ENCODE measurements around the gene PTPRR.

DNA sequence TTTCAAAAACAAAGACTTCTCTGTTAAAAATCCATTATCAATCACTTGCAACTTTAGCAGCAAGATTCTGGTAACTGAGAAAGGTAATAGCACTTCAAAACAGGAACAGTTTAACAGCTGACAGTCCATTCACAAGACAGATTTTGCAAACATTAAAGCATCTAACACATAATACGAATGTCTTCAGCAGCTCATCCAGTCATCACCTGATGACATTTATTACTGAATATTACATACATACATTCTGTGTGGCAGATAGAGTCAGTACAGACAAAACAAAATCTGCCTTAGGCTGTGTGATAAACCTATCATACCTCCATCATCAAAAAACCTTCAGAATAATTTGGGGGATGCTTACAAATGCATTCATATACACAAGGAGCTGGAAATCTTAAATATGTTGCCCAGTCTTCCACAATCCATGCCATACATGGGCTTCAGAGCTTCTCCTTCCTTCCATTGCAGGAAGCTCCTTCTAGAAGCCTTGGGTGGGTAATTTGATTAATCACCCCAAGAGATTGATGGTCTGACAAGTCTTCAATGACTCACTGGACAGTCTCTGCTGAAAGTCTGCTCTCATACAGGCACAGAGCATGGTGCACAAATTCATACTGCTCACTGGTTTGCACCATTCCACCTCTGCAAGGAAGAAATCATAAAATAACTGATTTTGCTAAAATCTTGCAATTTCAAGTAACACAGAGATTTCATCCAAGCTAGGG lies 281.7 kb downstream of the PTPRR start:
- TF ChIP-seq, protein P1, sequence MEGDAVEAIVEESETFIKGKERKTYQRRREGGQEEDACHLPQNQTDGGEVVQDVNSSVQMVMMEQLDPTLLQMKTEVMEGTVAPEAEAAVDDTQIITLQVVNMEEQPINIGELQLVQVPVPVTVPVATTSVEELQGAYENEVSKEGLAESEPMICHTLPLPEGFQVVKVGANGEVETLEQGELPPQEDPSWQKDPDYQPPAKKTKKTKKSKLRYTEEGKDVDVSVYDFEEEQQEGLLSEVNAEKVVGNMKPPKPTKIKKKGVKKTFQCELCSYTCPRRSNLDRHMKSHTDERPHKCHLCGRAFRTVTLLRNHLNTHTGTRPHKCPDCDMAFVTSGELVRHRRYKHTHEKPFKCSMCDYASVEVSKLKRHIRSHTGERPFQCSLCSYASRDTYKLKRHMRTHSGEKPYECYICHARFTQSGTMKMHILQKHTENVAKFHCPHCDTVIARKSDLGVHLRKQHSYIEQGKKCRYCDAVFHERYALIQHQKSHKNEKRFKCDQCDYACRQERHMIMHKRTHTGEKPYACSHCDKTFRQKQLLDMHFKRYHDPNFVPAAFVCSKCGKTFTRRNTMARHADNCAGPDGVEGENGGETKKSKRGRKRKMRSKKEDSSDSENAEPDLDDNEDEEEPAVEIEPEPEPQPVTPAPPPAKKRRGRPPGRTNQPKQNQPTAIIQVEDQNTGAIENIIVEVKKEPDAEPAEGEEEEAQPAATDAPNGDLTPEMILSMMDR (IDR thresholded peaks at IDR 0.05): no peak
- TF ChIP-seq EP300 (IDR thresholded peaks at IDR 0.05) (no peak), POLR2A (IDR thresholded peaks at IDR 0.05) (no peak)

Measured in ovary (tissue), 3 donors.